Neuronal stem cell (in vitro differentiated cells): ENCODE measurements around the gene XXYLT1.
A peak's percentile ranks its signal among the peaks of the same experiment; 100 is the strongest.

ENCODE experiments used
- DNase-seq: peaks from one replicate; pipeline ENCODE4 v3.0.0-alpha.2; 2013; ENCODE audit warnings: low spot score
- H2AFZ ChIP-seq: one replicate; pipeline ENCODE4 v1.6.1; 2013; ENCODE audit warnings: mild to moderate bottlenecking, low read length, inconsistent platforms
- H2AK5ac ChIP-seq: 2 replicates; pipeline ENCODE4 v1.6.1; 2013; ENCODE audit warnings: low read depth, mild to moderate bottlenecking, inconsistent platforms, low read length, moderate library complexity, mixed read lengths
- H2BK120ac ChIP-seq: 2 replicates; pipeline ENCODE4 v1.6.1; 2013; ENCODE audit warnings: low read depth, mild to moderate bottlenecking, inconsistent platforms, low read length, moderate library complexity, mixed read lengths
- H2BK12ac ChIP-seq: one replicate; pipeline ENCODE4 v1.6.1; 2013; ENCODE audit warnings: low read length, inconsistent platforms
- H2BK15ac ChIP-seq: 2 replicates; pipeline ENCODE4 v1.6.1; 2013; ENCODE audit warnings: mild to moderate bottlenecking, low read length, inconsistent platforms, mixed read lengths
- H2BK5ac ChIP-seq: one replicate; pipeline ENCODE4 v1.6.1; 2013; ENCODE audit warnings: inconsistent platforms, mild to moderate bottlenecking, low read length, moderate library complexity
- H3K14ac ChIP-seq: one replicate; pipeline ENCODE4 v1.6.1; 2013; ENCODE audit warnings: low read length, inconsistent platforms
- H3K18ac ChIP-seq: 2 replicates; pipeline ENCODE4 v1.6.1; 2013; ENCODE audit warnings: low read length, inconsistent platforms
- H3K23ac ChIP-seq: 2 replicates; pipeline ENCODE4 v1.6.1; 2013; ENCODE audit warnings: low read depth, mild to moderate bottlenecking, mixed read lengths, low read length, inconsistent platforms; ENCODE audit not compliant: poor library complexity
- H3K27ac ChIP-seq: replicated peaks from 3 replicates; pipeline ENCODE4 v1.5.1; 2013; ENCODE audit warnings: low read length, inconsistent platforms
- H3K27me3 ChIP-seq, 3 experiments: 2 replicates each; pipeline ENCODE4 v1.6.1; 2013; ENCODE audit warnings: low read length in 3 of 3, mild to moderate bottlenecking in 2 of 3, inconsistent platforms in 1 of 3, low read depth in 1 of 3, mixed read lengths in 1 of 3, moderate library complexity in 1 of 3; ENCODE audit not compliant: control insufficient read depth in 3 of 3, insufficient read depth in 3 of 3
- H3K36me3 ChIP-seq, 2 donors: replicated peaks in 1 of 2; 2 replicates each; pipeline ENCODE4 v1.6.1; 2013; ENCODE audit warnings: low read length in 2 of 2; ENCODE audit not compliant: control insufficient read depth in 2 of 2, insufficient read depth in 2 of 2
- H3K4ac ChIP-seq: 2 replicates; pipeline ENCODE4 v1.6.1; 2013; ENCODE audit warnings: inconsistent platforms, mild to moderate bottlenecking, low read length, moderate library complexity
- H3K4me1 ChIP-seq, 2 donors: 1 replicate in 1 of 2; 2 replicates in 1 of 2; pipeline ENCODE4 v1.6.1; 2013; ENCODE audit warnings: low read length in 2 of 2, low read depth in 1 of 2; ENCODE audit not compliant: control insufficient read depth in 2 of 2, insufficient read depth in 1 of 2
- H3K4me2 ChIP-seq: one replicate; pipeline ENCODE4 v1.6.1; 2013; ENCODE audit warnings: mild to moderate bottlenecking, low read length, inconsistent platforms; ENCODE audit not compliant: insufficient read depth, poor library complexity, severe bottlenecking
- H3K4me3 ChIP-seq, 2 donors: 2 replicates each; pipeline ENCODE4 v1.5.1; 2013; ENCODE audit warnings: low read length in 2 of 2, mild to moderate bottlenecking in 2 of 2, inconsistent platforms in 1 of 2, moderate library complexity in 1 of 2
- H3K79me1 ChIP-seq: one replicate; pipeline ENCODE4 v1.6.1; 2013; ENCODE audit warnings: low read depth, mild to moderate bottlenecking, inconsistent platforms, low read length, moderate library complexity
- H3K9ac ChIP-seq: one replicate; pipeline ENCODE4 v1.6.1; 2013; ENCODE audit warnings: mild to moderate bottlenecking, low read depth, low read length, inconsistent platforms; ENCODE audit not compliant: poor library complexity
- H3K9me3 ChIP-seq, 2 donors: replicated peaks in 1 of 2; 2 replicates each; pipeline versions ENCODE3 to v1.6.1; 2013; ENCODE audit warnings: low read length in 2 of 2, mild to moderate bottlenecking in 2 of 2, inconsistent platforms in 1 of 2, low read depth in 1 of 2, mixed read lengths in 1 of 2, moderate library complexity in 1 of 2; ENCODE audit not compliant: control insufficient read depth in 2 of 2, insufficient read depth in 1 of 2
- H4K8ac ChIP-seq: one replicate; pipeline ENCODE4 v1.6.1; 2013; ENCODE audit warnings: low read depth, mild to moderate bottlenecking, inconsistent platforms, low read length, moderate library complexity
- H4K91ac ChIP-seq: one replicate; pipeline ENCODE4 v1.6.1; 2013; ENCODE audit warnings: low read length, low read depth, mild to moderate bottlenecking, inconsistent platforms; ENCODE audit not compliant: poor library complexity
- WGBS, 2 donors: extraction: QIAGEN DNeasy Blood & Tissue Kit; methylation state at CpG; one replicate each; pipeline ENCODE4 v1.1.7; 2013; ENCODE audit warnings: missing lambda C conversion rate in 2 of 2, mixed read lengths in 1 of 2; ENCODE audit not compliant: insufficient read length in 2 of 2, insufficient replicate concordance in 1 of 2; ENCODE audit errors: extremely low coverage in 2 of 2; 5-methylcytosine and 5-hydroxymethylcytosine counted together

The XXYLT1 gene

GRCh38 chr3:195105841-195106417 is 165.0 kb downstream of the XXYLT1 start:
- Histone ChIP-seq H2AK5ac (no peak overlapping the region), H3K4me2 (peak overlapping the region; percentile 59), H3K9ac (no peak overlapping the region), H3K4ac (no peak overlapping the region), H3K4me3 (no peak overlapping the region), H3K27ac (no peak overlapping the region), H3K9me3 (peaks cover 0 to 10% of the 10 kb centered on the region in 2 donors), H2BK12ac (no peak overlapping the region), H2BK5ac (no peak overlapping the region), H2BK120ac (no peak overlapping the region), H3K79me1 (no peaks in the 10 kb centered on the region), H4K8ac (no peak overlapping the region), H3K14ac (no peak overlapping the region), H2BK15ac (no peak overlapping the region), H3K27me3 (peaks cover 0 to 3% (median 0%) of the 10 kb centered on the region in 3 experiments), H3K4me1 (peaks cover 3 to 11% of the 10 kb centered on the region in 2 donors), H4K91ac (no peak overlapping the region), H3K36me3 (peaks cover 13 to 14% of the 10 kb centered on the region in 2 donors), H3K18ac (no peak overlapping the region), H3K23ac (peak overlapping the region; percentile 53), H2AFZ (no peak overlapping the region)
- no peak for DNase-seq
- no CpG with 5 or more reads among the region's 12 CpGs for WGBS, 2 donors

- DNase-seq, result no peak
- Histone ChIP-seq H3K36me3 (peaks cover 10 to 11% of the 10 kb centered on the region in 2 donors), H2BK12ac (no peak overlapping the region), H2BK5ac (no peak overlapping the region), H2AFZ (no peak overlapping the region), H2BK120ac (no peak overlapping the region), H3K14ac (no peak overlapping the region), H3K79me1 (no peaks in the 10 kb centered on the region), H3K4me2 (no peak overlapping the region), H3K9me3 (peaks cover 0 to 7% of the 10 kb centered on the region in 2 donors), H4K8ac (no peak overlapping the region), H3K27ac (no peak overlapping the region), H3K4ac (no peak overlapping the region), H3K27me3 (peaks cover 0 to 3% (median 0%) of the 10 kb centered on the region in 3 experiments), H3K23ac (no peak overlapping the region), H3K4me1 (peaks cover 3 to 11% of the 10 kb centered on the region in 2 donors), H4K91ac (no peak overlapping the region), H2BK15ac (no peak overlapping the region), H3K18ac (no peak overlapping the region), H2AK5ac (no peak overlapping the region), H3K9ac (no peak overlapping the region), H3K4me3 (no peak overlapping the region)
- no CpG with 5 or more reads among the region's 13 CpGs for WGBS, 2 donors
Observed at GRCh38 chr3:195105389-195105788, 165.6 kb downstream of the XXYLT1 start.

GRCh38 chr3:195104340-195104739 is 166.6 kb downstream of the XXYLT1 start:
- peaks cover 0 to 2% (median 0%) of the 10 kb centered on the region in 3 experiments for H3K27me3 ChIP-seq
- H3K4me3 ChIP-seq, result no peak overlapping the region
- no peak overlapping the region for H3K4me2 ChIP-seq
- H2BK5ac ChIP-seq, result no peak overlapping the region
- H3K36me3 ChIP-seq, result peaks cover under 1 to 2% of the 10 kb centered on the region in 2 donors
- H4K8ac ChIP-seq, result no peak overlapping the region
- no peak overlapping the region for H3K27ac ChIP-seq
- H3K79me1 ChIP-seq, result no peaks in the 10 kb centered on the region
- no peak overlapping the region for H3K4ac ChIP-seq
- no peak overlapping the region for H2BK12ac ChIP-seq
- H3K9ac ChIP-seq, result no peak overlapping the region
- H2BK120ac ChIP-seq, result no peak overlapping the region
- H3K23ac ChIP-seq, result no peak overlapping the region
- no CpG with 5 or more reads among the region's 8 CpGs for WGBS, 2 donors
- no peak overlapping the region for H3K14ac ChIP-seq
- peaks cover 0 to 2% of the 10 kb centered on the region in 2 donors for H3K9me3 ChIP-seq
- peaks cover 1 to 11% of the 10 kb centered on the region in 2 donors for H3K4me1 ChIP-seq
- no peak overlapping the region for H3K18ac ChIP-seq
- no peak for DNase-seq
- no peak overlapping the region for H2AK5ac ChIP-seq
- H2AFZ ChIP-seq, result no peak overlapping the region
- H4K91ac ChIP-seq, result no peak overlapping the region
- no peak overlapping the region for H2BK15ac ChIP-seq

GRCh38 chr3:195103623-195104022 is 167.3 kb downstream of the XXYLT1 start:
- Histone ChIP-seq H3K4me1 (peaks cover 1 to 11% of the 10 kb centered on the region in 2 donors), H3K27me3 (no peaks in the 10 kb centered on the region), H3K4ac (no peak overlapping the region), H4K8ac (no peak overlapping the region), H3K4me2 (no peak overlapping the region), H3K36me3 (no peaks in the 10 kb centered on the region), H3K18ac (no peak overlapping the region), H2AK5ac (no peak overlapping the region), H3K23ac (no peak overlapping the region), H3K27ac (no peak overlapping the region), H3K9ac (no peak overlapping the region), H2BK5ac (no peak overlapping the region), H4K91ac (no peak overlapping the region), H3K79me1 (no peaks in the 10 kb centered on the region), H2BK12ac (no peak overlapping the region), H2BK15ac (no peak overlapping the region), H3K14ac (no peak overlapping the region), H2BK120ac (no peak overlapping the region), H3K9me3 (no peaks in the 10 kb centered on the region), H2AFZ (no peak overlapping the region), H3K4me3 (no peak overlapping the region)
- DNase-seq, result no peak
- no CpG with 5 or more reads among the region's 2 CpGs for WGBS, 2 donors
